22Rv1 (cell line): Measurements from ENCODE around the gene ZNF217.
"Not testable (repeated sequence)": the region's sequence is repeated elsewhere in the genome, so short reads cannot be mapped to it uniquely, and the experiment has no call there.

Source experiments
- H3K27ac ChIP-seq: fragments of 450-650 bp; 2 replicates; pipeline ENCODE4 v1.5.1; 2017
- CTCF ChIP-seq: fragments of 450-650 bp; IDR thresholded peaks from 2 replicates; pipeline ENCODE4 v1.5.1; 2017; ENCODE audit warnings: mild to moderate bottlenecking
- ZFX ChIP-seq: fragments of 450-650 bp; IDR thresholded peaks from 2 replicates; pipeline ENCODE4 v1.6.1; 2017; ENCODE audit warnings: antibody characterized with exemption, borderline replicate concordance

ZNF217 gene

GRCh38 chr20:53547664-53548239 lies 45.9 kb downstream of the ZNF217 start:
- TF ChIP-seq ZFX (no peak), CTCF (peak; percentile 76)
- H3K27ac ChIP-seq, result no peak overlapping the region

GRCh38 chr20:53539516-53539915 lies 54.1 kb downstream of the ZNF217 start:
- TF ChIP-seq ZFX (no peak), CTCF (no peak)
- H3K27ac ChIP-seq, result no peak overlapping the region

GRCh38 chr20:53536382-53536781 lies 57.3 kb downstream of the ZNF217 start:
- not testable (repeated sequence) for H3K27ac ChIP-seq

- no peak overlapping the region for H3K27ac ChIP-seq
- TF ChIP-seq ZFX (no peak), CTCF (no peak)
Observed at GRCh38 chr20:53535878-53536277, 57.8 kb downstream of the ZNF217 start.

- TF ChIP-seq ZFX (no peak), CTCF (no peak)
- H3K27ac ChIP-seq, result no peak overlapping the region
Observed at GRCh38 chr20:53534037-53534436, 59.6 kb downstream of the ZNF217 start.

GRCh38 chr20:53533500-53533899 lies 60.1 kb downstream of the ZNF217 start:
- H3K27ac ChIP-seq, result no peak overlapping the region
- TF ChIP-seq CTCF, result no peak
- TF ChIP-seq ZFX, result no peak

- not testable (repeated sequence) for H3K27ac ChIP-seq
Observed at GRCh38 chr20:53532654-53533312, 60.9 kb downstream of the ZNF217 start.

- H3K27ac ChIP-seq, result no peak overlapping the region
- no peak for TF ChIP-seq ZFX
- no peak for TF ChIP-seq CTCF
Observed at GRCh38 chr20:53530440-53530839, 63.2 kb downstream of the ZNF217 start.
